Measurements from ENCODE around the gene ZSCAN26.
"Not testable (repeated sequence)": the region's sequence is repeated elsewhere in the genome, so short reads cannot be mapped to it uniquely, and the experiment has no call there.

ZSCAN26 gene

GRCh38 chr6:28258877-28259777, 7.8 kb upstream of the ZSCAN26 start, which contains the start of gene NKAPL:
Gene NKAPL, plus strand, starts transcription at chr6:28259297. Its CDS starts 75 bp downstream, at chr6:28259372.
- no peak for DNase-seq

- DNase-seq, result no peak
Measured at GRCh38 chr6:28263922-28264321, 3.0 kb upstream of the ZSCAN26 start.

DNA sequence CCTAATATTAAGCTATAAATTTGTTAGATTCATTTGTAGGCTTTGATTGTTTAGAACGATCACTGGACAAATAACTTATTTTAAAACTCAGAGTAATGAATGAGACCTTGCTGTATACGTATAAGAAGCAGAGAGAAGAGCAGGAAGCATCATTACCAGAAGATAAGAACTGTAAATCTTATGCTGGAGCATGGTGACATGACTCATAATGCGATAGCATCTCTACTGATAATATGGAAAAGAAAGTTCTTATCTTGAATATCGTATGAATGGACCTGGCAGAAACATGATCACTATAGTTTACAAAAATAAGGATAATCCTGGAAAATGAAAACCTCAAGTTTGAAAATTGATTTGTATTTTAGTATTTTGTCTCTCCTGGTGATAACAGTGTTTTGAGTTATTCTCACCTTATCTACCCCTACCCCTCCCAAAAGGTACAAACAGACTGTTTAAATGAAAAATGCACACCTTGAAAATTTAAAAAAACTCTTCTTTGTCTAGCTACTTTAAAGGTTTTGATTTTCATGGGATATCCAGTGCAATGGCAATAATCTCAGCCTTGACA, 2.0 kb upstream of the ZSCAN26 start:
- DNase-seq, result no peak

DNA sequence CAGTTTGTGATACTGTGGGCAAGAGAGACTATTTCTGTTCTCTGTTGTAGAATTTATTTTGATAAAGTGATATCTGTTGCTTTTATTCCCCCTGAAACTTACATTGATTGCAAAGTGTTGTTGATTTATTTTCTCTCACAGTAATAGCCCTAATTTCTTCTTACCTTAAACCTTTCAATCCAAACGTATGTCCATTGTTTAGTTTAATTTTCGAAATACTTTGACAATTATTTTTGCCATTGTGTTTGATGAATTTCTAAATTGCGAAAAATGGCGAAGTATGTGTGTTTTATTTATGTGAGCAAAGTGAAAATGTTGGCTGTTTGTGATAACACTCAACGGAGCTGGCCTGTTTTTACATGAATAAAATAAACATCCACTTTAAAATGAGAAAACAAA, 381 bp upstream of the ZSCAN26 start:
- no peak for DNase-seq

- no peak for DNase-seq
Measured at GRCh38 chr6:28267695-28268059, 734 bp downstream of the ZSCAN26 start.

- DNase-seq, result no peak
Measured at GRCh38 chr6:28269492-28269891, 2.5 kb downstream of the ZSCAN26 start.

GRCh38 chr6:28274888-28275287, 7.9 kb downstream of the ZSCAN26 start:
- DNase-seq, result no peak

DNA sequence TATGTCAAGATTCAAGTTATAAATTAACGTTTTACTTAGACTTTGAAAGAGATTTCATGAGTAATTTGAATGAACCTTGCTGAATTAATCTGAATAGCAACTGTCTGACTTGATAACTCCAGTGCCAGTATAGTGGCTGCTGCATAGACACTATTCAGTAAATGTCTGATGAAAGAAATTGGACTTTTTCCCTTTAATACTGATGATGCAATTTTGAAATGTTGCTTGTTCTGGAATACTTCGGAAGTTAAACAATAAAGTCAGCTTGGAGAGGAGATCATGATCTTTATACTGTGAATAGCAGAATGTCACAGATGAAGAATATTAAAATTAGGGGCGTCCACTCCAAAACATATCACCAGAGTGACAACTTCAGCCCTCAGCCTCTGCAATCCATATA, 10.8 kb downstream of the ZSCAN26 start:
- DNase-seq, result no peak

DNA sequence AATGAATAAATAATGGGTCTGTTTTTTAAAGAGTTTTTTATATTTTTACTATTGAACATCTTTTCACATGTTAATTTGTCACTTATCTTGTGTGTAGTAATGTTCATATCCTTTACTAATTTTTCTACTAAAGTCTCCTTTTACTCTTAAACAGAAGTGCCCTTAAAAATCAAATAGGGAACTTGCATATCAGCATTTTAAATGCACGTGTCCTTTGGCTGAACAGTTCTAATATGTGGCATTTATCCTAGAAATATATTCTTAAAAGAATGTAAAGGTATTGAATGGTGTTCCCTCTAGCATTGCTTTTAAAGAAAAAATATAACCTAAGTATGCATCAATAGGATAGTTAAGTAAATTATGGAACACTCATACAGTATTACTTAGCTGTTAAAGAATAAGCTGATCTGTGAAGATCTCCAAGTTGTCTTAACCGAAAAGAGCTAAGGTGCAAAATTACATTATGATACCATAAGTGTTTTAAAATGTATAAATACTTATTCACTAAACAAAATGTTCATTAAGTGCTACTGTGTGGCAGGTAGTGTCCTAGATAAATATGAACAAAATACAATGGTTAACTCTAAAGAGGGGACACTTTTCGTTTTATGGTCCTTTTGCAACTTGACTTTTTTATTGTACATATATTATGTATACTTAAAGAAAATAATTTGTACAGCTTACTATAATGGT, 13.8 kb downstream of the ZSCAN26 start:
- DNase-seq, result no peak

DNA sequence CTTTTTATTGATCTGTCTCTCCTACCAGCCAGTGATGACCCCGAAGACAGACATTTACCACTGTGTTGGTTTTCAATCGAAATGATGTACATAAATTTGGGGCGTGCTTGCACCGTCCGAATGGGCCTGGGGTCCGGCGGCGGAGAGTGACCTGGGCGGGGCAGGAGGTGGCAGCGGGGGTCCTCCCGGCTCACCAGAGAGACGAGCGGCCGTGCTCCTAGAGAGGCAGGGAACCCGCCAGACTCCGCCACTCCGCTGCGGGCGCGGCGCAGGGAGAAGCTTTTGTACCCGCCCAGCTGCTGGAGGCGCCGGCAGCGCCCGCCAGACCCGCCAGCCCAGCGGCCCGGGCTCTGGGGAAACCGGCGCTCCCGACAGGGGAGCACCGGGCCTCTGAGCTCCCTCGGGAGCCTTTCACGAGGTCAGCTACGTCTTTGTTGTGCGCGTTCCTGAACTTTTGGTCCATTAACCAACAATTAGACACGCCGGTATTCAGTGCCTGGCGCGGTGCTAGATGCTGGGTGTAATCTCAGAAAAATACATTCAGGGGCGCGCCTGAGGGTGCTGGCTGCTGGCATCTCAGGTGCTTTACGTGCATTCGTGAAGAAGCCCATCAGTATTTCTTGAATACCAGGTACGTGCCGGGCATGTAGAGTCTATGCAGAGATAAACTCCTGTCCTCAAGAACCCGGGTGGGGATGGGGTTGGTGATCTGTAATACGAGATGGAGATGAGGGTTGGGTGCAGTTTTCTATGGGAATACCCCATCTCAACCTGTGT, 14.5 kb downstream of the ZSCAN26 start, which contains the start of gene PGBD1:
TSS of gene PGBD1 (plus strand) at position 285 of the 777 bp plus-strand sequence. CDS start 2,242 bp downstream, outside the sequence.
- no peak for DNase-seq

GRCh38 chr6:28282926-28283325, 16.0 kb downstream of the ZSCAN26 start:
- no peak for DNase-seq

DNA sequence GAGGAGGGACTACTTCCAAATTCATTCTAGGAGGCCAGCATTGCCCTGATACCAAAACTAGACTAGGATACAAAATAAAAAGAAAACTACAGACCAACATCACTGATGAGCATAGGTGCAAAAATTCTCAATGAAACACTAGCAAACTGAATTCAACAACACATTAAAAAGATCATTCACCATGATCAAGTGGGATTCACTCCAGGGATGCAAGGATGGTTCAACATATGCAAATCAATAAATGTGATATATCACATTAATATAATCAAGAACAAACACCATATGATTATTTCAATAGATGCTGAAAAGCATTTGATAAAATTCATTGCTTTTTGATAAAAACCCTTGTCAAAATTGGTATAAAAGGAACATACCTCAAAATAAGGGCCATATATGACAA, 24.6 kb downstream of the ZSCAN26 start:
- no peak for DNase-seq

GRCh38 chr6:28295326-28295725, 28.4 kb downstream of the ZSCAN26 start:
- no peak for DNase-seq

DNA sequence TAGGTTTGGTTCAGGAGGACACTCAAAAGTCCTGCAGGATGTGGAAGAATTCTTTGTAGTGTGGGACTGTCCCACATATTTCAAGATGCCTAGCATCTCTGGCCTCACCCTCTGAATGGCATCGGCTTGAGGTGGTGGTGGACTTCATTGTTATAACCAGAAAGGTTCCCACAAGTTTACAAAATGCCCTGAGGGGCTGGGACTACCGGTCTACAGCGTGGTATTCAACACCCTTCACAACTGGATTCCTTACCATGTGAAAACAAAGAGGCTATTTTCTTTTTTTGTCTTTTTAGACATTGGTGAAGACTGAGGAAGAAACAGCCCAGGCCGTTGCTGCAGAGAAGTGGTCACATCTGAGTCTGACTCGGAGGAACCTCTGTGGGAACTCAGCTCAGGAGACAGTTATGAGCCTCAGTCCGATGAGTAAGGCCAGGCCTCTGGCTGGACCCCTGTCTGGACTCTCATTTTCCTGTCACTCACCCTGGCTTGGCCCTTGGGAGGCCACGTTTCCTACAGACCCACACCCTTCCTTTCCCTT, 29.6 kb downstream of the ZSCAN26 start:
- DNase-seq, result no peak

- no peak for DNase-seq
Measured at GRCh38 chr6:28303570-28303969, 36.6 kb downstream of the ZSCAN26 start.

DNA sequence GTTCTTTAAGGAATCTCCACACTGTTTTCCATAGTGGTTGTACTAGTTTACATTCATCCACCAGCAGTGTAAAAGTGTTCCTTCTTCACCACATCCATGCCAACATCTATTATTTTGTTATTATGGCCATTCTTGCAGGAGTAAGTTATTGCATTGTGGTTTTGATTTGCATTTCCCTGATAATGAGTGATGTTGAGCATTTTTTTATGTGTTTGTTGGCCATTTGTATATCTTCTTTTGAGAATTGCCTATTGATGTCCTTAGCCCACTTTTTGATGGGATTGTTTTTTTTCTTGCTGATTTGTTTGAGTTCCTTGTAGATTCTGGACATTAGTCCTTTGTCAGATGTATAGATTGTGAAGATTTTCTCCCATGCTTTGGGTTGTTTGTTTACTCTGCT, 39.4 kb downstream of the ZSCAN26 start:
- DNase-seq, result not testable (repeated sequence)

DNA sequence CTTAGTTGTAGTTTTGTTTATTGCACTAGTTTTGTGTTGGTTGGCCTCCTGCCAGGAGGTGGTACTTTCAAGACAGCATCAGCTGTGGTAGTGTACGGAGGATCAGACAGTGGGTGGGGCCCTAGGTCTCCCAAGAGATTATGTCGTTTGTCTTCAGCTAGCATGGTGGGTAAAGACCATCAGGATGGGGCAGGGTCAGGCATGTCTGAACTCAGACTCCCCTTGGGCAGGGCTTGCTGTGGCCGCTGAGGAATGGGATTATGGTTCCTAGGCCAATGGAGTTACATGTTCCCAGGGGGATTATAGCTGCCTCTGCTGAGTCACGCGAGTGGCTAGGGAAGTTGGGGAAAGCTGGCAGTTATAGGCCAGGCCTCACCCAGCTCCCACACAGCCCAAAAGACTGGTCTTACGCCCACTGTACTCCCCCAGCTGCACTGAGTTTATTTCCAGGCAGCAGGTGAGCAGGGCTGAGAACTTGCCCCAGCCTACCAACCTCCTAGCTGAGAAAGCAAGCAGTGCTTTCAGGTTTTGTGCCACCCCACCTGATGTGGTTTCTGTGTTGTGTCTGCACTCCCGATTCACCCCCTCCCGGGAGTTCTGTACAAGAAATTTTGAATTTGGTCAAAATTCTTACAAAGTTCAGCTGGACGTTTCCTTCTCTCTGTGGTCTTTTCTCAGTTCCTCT, 44.3 kb downstream of the ZSCAN26 start:
- DNase-seq, result no peak

- no peak for DNase-seq
Measured at GRCh38 chr6:28312939-28313338, 46.0 kb downstream of the ZSCAN26 start.

- DNase-seq, result no peak
Measured at GRCh38 chr6:28315628-28316027, 48.7 kb downstream of the ZSCAN26 start.

- not testable (repeated sequence) for DNase-seq
Measured at GRCh38 chr6:28317866-28318265, 50.9 kb downstream of the ZSCAN26 start.

GRCh38 chr6:28322661-28323060, 55.7 kb downstream of the ZSCAN26 start:
- no peak for DNase-seq

DNA sequence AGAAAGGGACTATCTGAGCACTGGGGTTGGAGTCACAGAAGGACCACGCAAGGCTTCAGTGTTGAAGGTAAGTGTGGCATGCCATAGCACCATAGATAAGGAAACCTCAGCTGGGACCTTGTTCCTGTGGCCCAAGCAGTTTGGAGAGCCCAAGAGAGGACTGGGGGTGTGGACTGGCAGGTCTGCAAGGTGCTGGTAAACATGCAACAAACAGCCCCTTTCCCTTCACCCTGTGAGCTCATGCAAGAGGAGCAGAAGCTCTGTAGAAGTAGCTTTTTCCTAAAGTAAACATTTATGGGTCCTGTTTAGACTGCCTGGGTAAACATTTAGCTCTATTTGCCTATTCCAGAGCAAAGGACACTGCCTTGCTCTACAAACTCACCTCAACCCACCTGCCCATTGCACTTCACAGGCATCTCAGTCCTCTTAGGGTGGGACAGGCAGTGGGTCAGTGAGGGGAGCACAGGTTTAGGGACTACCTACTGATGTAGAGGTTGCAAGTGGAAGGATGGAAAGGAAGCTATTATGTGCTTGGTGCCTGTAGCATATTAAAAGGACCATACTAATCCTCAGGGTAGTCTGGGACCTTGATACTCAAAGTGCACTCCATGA, 57.0 kb downstream of the ZSCAN26 start:
- no peak for DNase-seq
